ENCODE measurements around the gene KIF12. TPM values are rescaled to one million over a fixed set of nuclear protein-coding genes. Genes with fewer than 3 reads are reported as not detected.
A peak's percentile ranks its signal among the peaks of the same experiment; 100 is the strongest.

KIF12 gene
- total RNA-seq, 1 experiment from 2014 or later, result 0.13 TPM

DNA sequence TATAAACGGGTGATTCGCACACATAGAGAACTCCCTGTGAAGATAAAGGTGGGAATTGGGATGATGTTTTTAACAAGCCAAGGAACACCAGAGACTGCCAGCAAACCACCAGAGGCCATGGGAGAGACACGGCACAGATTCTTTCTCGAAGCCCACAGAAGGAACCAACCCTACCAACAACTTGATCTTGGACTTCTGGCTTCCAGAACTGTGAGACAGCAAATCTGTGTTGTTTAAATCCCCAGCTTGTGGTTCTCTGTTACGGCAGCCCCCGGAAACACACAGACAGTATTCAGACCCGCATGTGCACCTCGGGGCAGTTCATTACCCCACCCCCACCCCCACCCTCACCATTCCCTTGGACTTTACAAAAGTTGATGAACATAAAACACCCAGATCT is 33.8 kb downstream of the KIF12 start:
- Histone ChIP-seq H3K36me3 (no peaks in the 10 kb centered on the region), H3K27ac (no peak overlapping the region), H3K4me3 (no peak overlapping the region), H3K9me3 (replicated peaks) (no peaks in the 10 kb centered on the region), H3K27me3 (replicated peaks) (no peaks in the 10 kb centered on the region), H3K4me1 (replicated peaks) (no peaks in the 10 kb centered on the region)
- no peak for DNase-seq (ENCODE audit: low read depth in 1 of 2, low spot score in 2 of 2)

DNA sequence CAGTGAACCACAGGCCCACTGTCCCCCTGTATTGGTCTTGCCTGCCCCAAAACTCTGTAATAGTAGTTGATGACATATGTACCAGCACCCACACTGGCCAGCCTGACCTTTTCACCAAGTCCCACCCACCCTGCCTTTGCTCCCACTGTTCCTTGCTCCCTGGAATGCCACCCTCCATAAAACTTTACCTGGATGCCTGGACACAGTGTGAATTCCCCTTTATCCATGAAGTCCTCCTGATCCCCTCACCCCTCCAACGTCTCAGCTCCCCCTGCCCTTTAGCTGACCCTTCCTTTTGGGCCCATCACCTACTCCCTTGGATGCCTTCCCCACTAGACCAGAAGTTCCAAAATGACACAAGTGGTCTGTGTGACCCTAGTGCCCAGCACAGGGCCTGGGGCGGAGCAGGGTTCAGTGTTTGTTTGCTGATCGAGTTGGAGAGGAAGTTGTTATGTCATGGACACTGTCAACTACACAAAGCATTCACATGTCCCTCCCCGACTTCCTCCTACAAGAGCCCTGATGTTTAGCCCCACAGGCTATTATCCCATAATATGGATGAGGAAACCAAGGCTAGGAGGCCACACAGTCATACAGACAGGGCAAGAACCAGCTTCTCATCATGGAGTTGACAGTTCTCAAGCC is 37.1 kb downstream of the KIF12 start:
- no peak overlapping the region for H3K4me3 ChIP-seq
- no peaks in the 10 kb centered on the region for H3K36me3 ChIP-seq
- H3K27ac ChIP-seq, result no peak overlapping the region
- H3K9me3 ChIP-seq (replicated peaks), result no peaks in the 10 kb centered on the region
- DNase-seq (ENCODE audit: low read depth in 1 of 2, low spot score in 2 of 2), result no peak
- no peaks in the 10 kb centered on the region for H3K4me1 ChIP-seq (replicated peaks)
- no peaks in the 10 kb centered on the region for H3K27me3 ChIP-seq (replicated peaks)

DNA sequence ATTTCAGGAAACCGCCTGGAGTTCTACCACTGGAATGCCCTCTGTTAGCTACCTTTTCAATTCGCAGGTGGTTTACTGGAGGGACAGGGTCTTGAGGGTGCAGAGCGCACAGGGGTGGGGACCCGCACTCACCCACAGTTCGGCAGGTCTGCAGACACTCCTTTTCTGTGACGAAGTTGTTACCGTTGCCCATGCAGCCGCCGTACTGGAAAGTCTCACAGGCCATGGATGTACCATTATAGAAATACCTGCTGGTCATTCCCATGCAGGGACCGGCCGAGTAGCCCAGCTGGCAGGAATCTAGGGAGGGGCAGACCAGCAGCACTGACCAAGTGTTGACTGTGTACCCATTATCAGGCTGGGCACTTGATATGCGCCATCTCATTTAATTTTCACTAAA is 37.8 kb downstream of the KIF12 start:
- H3K27ac ChIP-seq, result no peak overlapping the region
- H3K4me3 ChIP-seq, result no peak overlapping the region
- no peaks in the 10 kb centered on the region for H3K36me3 ChIP-seq
- no peak for DNase-seq (ENCODE audit: low read depth in 1 of 2, low spot score in 2 of 2)
- no peaks in the 10 kb centered on the region for H3K4me1 ChIP-seq (replicated peaks)
- H3K27me3 ChIP-seq (replicated peaks), result no peaks in the 10 kb centered on the region
- H3K9me3 ChIP-seq (replicated peaks), result no peaks in the 10 kb centered on the region

GRCh38 chr9:114060711-114061110 is 38.4 kb downstream of the KIF12 start:
- no peaks in the 10 kb centered on the region for H3K9me3 ChIP-seq (replicated peaks)
- H3K4me1 ChIP-seq (replicated peaks), result no peaks in the 10 kb centered on the region
- no peak overlapping the region for H3K27ac ChIP-seq
- H3K36me3 ChIP-seq, result no peaks in the 10 kb centered on the region
- H3K4me3 ChIP-seq, result no peak overlapping the region
- no peaks in the 10 kb centered on the region for H3K27me3 ChIP-seq (replicated peaks)
- no peak for DNase-seq (ENCODE audit: low read depth in 1 of 2, low spot score in 2 of 2)

GRCh38 chr9:114060070-114060469 is 39.0 kb downstream of the KIF12 start:
- H3K27me3 ChIP-seq (replicated peaks), result no peaks in the 10 kb centered on the region
- no peak overlapping the region for H3K4me3 ChIP-seq
- H3K9me3 ChIP-seq (replicated peaks), result no peaks in the 10 kb centered on the region
- no peaks in the 10 kb centered on the region for H3K4me1 ChIP-seq (replicated peaks)
- H3K27ac ChIP-seq, result no peak overlapping the region
- H3K36me3 ChIP-seq, result no peaks in the 10 kb centered on the region
- no peak for DNase-seq (ENCODE audit: low read depth in 1 of 2, low spot score in 2 of 2)

- Histone ChIP-seq H3K9me3 (replicated peaks) (no peaks in the 10 kb centered on the region), H3K36me3 (no peaks in the 10 kb centered on the region), H3K27ac (no peak overlapping the region), H3K4me3 (no peak overlapping the region), H3K27me3 (replicated peaks) (no peaks in the 10 kb centered on the region), H3K4me1 (replicated peaks) (no peaks in the 10 kb centered on the region)
- DNase-seq (ENCODE audit: low read depth in 1 of 2, low spot score in 2 of 2), result peak in 1 of 2 experiments; percentile 31
Measured at GRCh38 chr9:114059047-114059803, 39.9 kb downstream of the KIF12 start.

DNA sequence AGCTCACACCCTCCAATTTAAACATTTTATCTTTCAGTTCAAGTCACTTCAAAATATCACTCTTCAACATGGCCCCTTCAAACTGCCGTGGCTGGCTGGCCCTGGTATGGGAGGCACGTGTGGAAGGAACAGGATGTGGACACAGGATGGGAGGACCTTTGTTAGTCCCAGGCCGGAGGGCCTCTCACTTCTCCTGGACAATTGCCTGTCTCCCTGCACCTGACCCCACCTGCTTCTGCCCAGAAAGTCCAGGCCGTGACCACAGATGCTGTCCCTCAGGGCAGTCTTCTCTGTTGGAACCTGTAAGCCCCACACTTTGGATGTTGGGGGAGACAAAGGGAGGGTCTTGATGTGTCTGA is 40.4 kb downstream of the KIF12 start:
- Histone ChIP-seq H3K36me3 (no peaks in the 10 kb centered on the region), H3K4me1 (replicated peaks) (no peaks in the 10 kb centered on the region), H3K4me3 (no peak overlapping the region), H3K27me3 (replicated peaks) (no peaks in the 10 kb centered on the region), H3K9me3 (replicated peaks) (no peaks in the 10 kb centered on the region), H3K27ac (no peak overlapping the region)
- DNase-seq (ENCODE audit: low read depth in 1 of 2, low spot score in 2 of 2), result peak in 1 of 2 experiments; percentile 30

GRCh38 chr9:114057161-114057885 is 41.8 kb downstream of the KIF12 start:
- no peaks in the 10 kb centered on the region for H3K9me3 ChIP-seq (replicated peaks)
- H3K27ac ChIP-seq, result no peak overlapping the region
- H3K4me3 ChIP-seq, result no peak overlapping the region
- no peaks in the 10 kb centered on the region for H3K4me1 ChIP-seq (replicated peaks)
- H3K36me3 ChIP-seq, result no peaks in the 10 kb centered on the region
- no peaks in the 10 kb centered on the region for H3K27me3 ChIP-seq (replicated peaks)
- DNase-seq (ENCODE audit: low read depth in 1 of 2, low spot score in 2 of 2), result peak in 1 of 2 experiments; percentile 17

- no peaks in the 10 kb centered on the region for H3K4me1 ChIP-seq (replicated peaks)
- peak in 1 of 2 experiments; percentile 16 for DNase-seq (ENCODE audit: low read depth in 1 of 2, low spot score in 2 of 2)
- H3K36me3 ChIP-seq, result no peaks in the 10 kb centered on the region
- no peaks in the 10 kb centered on the region for H3K27me3 ChIP-seq (replicated peaks)
- no peaks in the 10 kb centered on the region for H3K9me3 ChIP-seq (replicated peaks)
- H3K4me3 ChIP-seq, result no peak overlapping the region
- no peak overlapping the region for H3K27ac ChIP-seq
Measured at GRCh38 chr9:114056527-114056926, 42.6 kb downstream of the KIF12 start.

DNA sequence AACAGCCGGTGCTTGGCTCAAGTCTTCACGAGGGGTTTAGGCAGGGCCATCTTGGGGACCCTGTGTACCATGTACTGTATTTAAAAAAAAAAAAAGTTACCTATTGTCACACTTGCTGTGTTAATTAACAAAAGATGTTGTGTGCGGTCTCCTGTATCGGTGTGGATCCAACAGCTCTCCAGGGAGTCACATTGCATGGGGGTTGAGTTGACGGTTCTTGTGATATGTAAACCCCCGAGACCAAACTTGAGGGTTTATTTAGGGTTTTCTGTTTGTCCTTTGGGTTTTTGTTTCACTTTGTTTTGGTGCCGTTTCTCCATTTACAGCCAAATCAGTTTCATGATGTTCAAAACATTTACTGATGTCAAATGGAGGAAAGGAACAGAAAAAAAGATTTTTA is 43.2 kb downstream of the KIF12 start:
- no peak overlapping the region for H3K4me3 ChIP-seq
- DNase-seq (ENCODE audit: low read depth in 1 of 2, low spot score in 2 of 2), result peak in 1 of 2 experiments; percentile 16
- H3K4me1 ChIP-seq (replicated peaks), result no peaks in the 10 kb centered on the region
- H3K36me3 ChIP-seq, result peaks cover 4% of the 10 kb centered on the region; the same call in 1 of the 2 replicates
- H3K27ac ChIP-seq, result no peak overlapping the region
- no peaks in the 10 kb centered on the region for H3K27me3 ChIP-seq (replicated peaks)
- H3K9me3 ChIP-seq (replicated peaks), result no peaks in the 10 kb centered on the region

GRCh38 chr9:114055061-114055460 is 44.0 kb downstream of the KIF12 start:
- H3K9me3 ChIP-seq (replicated peaks), result no peaks in the 10 kb centered on the region
- no peak overlapping the region for H3K4me3 ChIP-seq
- H3K27ac ChIP-seq, result no peak overlapping the region
- H3K4me1 ChIP-seq (replicated peaks), result no peaks in the 10 kb centered on the region
- no peaks in the 10 kb centered on the region for H3K27me3 ChIP-seq (replicated peaks)
- peak in 1 of 2 experiments; percentile 24 for DNase-seq (ENCODE audit: low read depth in 1 of 2, low spot score in 2 of 2)
- peaks cover 9% of the 10 kb centered on the region; the same call in 1 of the 2 replicates for H3K36me3 ChIP-seq

DNA sequence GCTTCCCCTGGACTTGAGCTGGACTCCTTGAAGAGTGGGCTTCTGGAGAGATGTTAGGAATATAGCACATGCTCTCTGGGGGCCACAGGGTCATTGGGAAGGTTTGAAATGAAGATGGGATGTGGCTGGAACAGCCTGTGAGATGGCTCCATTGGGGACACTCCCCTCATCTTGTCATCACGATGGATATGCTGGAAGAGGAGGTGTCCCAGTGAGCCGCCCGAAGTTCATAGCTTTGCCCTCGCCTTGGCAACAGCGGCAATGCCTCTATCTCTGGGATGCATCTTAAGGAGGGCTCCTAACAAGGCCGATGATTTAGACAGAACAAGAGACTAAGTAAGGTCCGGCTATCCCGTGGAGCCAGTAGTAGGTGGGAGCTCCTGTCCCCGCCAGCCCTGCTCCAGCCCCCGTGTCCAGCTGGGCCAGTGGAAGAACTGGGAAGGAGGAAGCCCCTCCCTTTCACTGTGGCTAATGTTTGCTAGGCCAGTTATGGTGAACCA is 44.9 kb downstream of the KIF12 start:
- Histone ChIP-seq H3K4me1 (replicated peaks) (no peaks in the 10 kb centered on the region), H3K36me3 (peaks cover 17% of the 10 kb centered on the region), H3K9me3 (replicated peaks) (no peaks in the 10 kb centered on the region), H3K4me3 (no peak overlapping the region), H3K27me3 (replicated peaks) (no peaks in the 10 kb centered on the region), H3K27ac (no peak overlapping the region)
- peak in 1 of 2 experiments; percentile 23 for DNase-seq (ENCODE audit: low read depth in 1 of 2, low spot score in 2 of 2)

DNA sequence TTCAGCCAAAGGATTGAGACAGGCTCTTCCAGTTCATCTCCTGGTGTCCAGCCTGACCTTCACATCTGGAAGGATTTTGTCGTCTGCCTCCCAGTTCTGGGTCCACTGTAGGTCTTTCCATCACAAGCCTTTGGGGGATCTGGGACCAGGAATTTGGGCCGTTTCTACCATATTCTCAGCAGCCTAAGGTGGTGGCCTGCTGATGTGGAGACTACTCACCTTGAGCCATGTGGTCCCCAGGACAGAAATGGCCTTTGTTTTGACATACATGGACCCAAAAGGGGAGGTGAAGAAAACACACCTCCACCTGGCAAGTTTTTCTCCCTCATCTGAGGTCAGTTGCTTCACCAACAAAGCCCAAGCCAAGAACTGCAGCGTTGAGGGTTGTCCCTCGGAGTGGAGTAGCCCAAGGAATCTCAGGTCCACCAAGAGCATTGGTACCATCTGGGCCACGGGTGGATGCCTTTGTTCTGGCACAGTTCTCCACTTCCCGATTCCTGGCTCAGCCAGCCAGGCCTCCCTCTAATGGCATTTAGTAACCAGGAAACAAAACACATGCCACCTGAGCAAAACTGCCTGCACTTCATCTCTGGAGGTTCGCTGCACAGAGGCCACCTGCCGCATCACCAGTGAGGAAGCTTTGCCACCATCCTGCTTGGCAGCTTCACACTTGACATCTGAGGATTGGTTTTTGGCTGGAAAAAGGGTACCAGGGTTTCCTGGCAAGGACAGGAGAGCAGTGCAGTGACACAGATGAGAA is 45.7 kb downstream of the KIF12 start:
- Histone ChIP-seq H3K4me3 (no peak overlapping the region), H3K27ac (no peak overlapping the region), H3K9me3 (replicated peaks) (no peaks in the 10 kb centered on the region), H3K4me1 (replicated peaks) (no peaks in the 10 kb centered on the region), H3K36me3 (peaks cover 25% of the 10 kb centered on the region), H3K27me3 (replicated peaks) (no peaks in the 10 kb centered on the region)
- peak in 1 of 2 experiments; percentile 9 for DNase-seq (ENCODE audit: low read depth in 1 of 2, low spot score in 2 of 2)
